ENCODE measurements around the gene S100A14. TPM values are rescaled to one million over a fixed set of nuclear protein-coding genes. Genes with fewer than 3 reads are reported as not detected.
"Not testable (repeated sequence)": the region's sequence is repeated elsewhere in the genome, so short reads cannot be mapped to it uniquely, and the experiment has no call there.

The S100A14 gene
- total RNA-seq, 1 donor from 2014 or later, result 40.9 TPM

DNA sequence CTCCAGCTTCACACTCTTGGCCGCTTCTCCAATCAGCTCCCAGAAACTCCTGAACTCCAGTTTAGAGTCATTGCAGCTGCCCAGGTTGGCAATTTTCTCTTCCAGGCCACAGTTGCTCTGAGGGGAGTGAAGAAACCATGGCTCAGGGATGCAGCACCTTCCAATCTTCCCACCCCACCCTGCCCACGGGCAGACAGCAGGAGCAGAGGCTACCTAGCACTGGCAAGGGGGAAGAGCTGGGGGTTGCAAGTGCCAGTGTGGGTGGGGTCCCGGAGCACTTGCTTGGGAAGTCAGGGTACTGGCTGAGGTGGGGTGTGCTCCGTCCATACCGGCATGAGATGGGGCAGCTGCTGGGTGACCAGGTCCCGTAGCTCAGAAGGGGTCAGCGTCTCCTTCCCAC lies 1.2 kb downstream of the S100A14 start:
- DNase-seq, result no peak

- no peak for DNase-seq
These were observed 1.8 kb downstream of the S100A14 start for GRCh38 chr1:153614189-153614900.

DNA sequence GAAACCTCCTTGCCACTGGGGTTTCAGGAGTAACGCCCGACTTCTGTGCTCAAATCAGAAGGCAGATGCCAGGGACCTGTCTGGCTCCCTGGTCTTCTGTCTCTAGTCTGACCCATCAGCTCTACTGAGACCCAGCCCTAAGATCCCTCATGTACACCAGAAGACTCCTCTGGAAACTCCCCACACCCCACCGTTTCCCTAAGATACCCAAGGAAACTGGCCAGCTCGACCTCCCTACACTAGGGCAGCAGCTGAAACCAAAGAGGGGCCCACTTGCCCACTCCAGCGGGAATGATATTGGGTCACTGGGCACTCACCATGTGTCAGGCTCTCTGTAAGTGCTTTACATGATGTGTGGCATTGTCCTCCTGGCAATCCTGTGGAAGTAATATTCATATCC lies 2.7 kb downstream of the S100A14 start:
- DNase-seq, result no peak

GRCh38 chr1:153612755-153613331 lies 3.3 kb downstream of the S100A14 start, which contains the start of gene S100A16:
S100A16 (minus strand) TSS chr1:153613137; CDS start chr1:153608151, 4,986 bp downstream.
- DNase-seq, result peak; percentile 79

DNA sequence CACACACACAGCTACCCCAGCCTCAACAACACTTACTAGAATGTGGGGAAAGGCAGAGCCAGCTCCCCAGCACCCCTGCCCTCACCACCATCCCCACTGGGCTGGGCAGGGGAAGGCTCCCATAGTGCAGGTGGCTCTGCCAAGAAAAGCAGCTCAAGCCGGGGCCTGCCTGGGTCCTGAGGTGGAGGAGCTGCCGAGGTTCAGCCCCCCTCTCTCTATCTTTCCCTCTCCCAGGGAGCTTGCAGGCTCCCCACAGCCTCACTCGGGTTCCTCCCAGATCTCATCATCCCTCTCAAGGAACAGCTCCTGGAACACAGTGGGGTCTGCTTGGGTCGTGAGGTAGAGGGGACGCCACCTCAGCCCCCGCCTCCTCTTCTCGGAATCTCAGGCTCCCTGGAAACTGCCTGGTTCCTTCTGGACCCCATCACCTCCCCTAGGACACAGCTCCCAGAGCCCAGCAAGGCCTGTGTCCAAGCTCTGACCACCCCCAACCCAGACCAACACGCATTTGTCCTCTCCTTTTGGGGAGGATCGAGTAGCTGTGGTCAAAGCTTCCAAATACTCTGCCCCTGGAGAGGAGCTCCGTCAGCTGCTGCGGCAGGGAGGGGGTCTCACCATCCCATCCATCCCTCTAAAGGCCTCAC lies 3.9 kb downstream of the S100A14 start:
- peak; percentile 52 for DNase-seq

GRCh38 chr1:153611356-153611755 lies 4.8 kb downstream of the S100A14 start:
- no peak for DNase-seq

- no peak for DNase-seq
These were observed 5.3 kb downstream of the S100A14 start for GRCh38 chr1:153610811-153611301.

DNA sequence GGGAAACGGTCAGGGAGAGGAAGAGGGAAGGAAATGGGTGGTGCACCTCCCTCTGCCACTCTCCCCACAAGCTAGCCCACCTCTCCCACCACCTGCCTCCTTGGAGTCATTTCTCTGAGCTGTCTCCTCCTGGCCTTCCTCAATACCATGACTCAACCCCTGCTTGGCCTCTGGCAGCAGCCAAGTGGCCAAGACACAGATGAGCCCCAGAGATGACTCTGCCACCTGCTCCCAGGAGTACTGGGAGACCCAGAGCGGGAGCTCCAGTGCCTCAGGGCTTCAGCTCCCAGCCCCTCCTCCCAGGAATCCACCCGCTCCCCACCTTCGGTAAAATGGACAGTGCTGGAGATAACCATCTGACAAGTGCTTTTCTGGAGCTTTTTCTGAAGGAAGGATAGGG lies 5.8 kb downstream of the S100A14 start:
- DNase-seq, result no peak

GRCh38 chr1:153609585-153609907 lies 6.6 kb downstream of the S100A14 start:
- DNase-seq, result no peak

GRCh38 chr1:153608742-153609584 lies 7.2 kb downstream of the S100A14 start:
- peak; percentile 41 for DNase-seq

- no peak for DNase-seq
These were observed 7.9 kb downstream of the S100A14 start for GRCh38 chr1:153608089-153608682.

DNA sequence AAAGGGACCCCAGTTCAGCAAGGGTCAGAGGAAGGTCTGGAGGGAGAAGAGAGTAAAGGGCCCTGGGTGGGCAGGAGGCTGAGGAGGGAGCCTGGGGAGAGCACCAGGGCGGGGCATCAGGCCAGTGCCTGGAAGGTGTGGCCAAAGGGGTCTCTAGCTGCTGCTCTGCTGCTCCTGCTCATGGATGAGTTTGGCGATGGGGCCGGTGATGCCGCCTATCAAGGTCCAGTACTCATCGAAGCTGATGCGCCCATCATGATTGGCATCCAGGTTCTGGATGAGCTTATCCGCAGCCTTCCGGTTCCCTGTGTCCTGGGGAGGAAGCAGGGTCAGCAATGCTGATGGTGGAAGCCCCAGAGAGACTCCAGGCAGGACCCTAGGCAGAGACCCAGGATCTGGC lies 8.7 kb downstream of the S100A14 start:
- no peak for DNase-seq

DNA sequence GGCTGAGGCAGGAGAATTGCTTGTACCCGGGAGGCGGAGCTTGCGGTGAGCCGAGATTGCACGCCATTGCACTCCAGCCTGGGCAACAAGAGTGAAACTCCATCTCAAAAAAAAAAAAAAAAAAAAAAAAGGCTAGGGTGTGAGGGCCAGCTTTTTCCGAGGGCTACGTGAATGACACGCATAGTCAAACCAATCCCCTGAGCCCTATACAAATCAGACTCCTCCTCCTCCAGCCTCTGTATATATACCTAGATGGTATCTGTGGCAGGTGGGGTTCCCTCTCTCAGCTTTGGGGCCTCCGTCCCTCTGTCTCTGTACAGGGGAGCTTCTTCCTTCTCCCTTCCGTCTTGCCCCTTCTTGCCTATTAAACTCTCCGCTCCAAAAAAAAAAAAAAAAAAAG lies 9.9 kb downstream of the S100A14 start:
- DNase-seq, result no peak

DNA sequence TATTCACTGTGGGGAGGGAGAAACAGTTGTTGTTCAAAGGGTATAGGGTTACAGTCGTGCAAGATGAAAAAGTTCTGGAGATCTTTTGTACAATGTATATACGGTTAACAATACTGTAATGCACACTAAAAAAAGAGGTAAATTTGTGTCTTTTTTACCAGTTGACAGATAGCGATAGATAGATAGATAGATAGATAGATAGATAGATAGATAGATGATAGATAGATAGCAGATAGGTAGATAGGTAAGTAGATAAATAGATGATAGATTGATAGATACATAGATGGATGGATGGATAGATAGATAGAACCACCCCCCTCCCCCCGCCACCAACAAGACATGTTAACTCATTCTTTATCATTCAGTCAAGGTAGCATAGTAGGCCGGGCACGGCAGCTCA lies 13.4 kb downstream of the S100A14 start:
- DNase-seq, result no peak

- no peak for DNase-seq
These were observed 16.3 kb downstream of the S100A14 start for GRCh38 chr1:153599847-153600246.

- peak; percentile 76 for DNase-seq
These were observed 17.6 kb downstream of the S100A14 start for GRCh38 chr1:153598309-153599172.

- DNase-seq, result no peak
These were observed 18.9 kb downstream of the S100A14 start for GRCh38 chr1:153597206-153597605.

DNA sequence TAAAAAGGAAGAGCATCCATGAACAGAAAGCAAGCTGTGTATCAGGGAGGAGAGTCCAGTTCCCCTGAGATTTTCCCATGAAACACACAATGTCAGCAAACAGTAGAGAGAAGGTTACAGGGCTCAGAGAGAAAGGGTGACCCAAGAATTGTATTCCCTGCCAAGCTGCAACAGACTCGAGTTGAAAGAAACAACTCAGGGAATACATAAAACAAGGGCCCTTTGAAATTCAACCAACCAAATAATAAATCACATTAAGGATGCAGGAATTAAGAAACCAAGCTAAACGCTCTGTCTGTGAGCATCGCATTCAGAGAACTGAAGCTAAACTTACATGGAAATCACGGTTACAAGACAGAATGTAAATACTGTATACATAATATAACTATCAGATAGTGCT lies 23.4 kb downstream of the S100A14 start:
- no peak for DNase-seq

GRCh38 chr1:153588482-153588881 lies 27.6 kb downstream of the S100A14 start:
- no peak for DNase-seq

DNA sequence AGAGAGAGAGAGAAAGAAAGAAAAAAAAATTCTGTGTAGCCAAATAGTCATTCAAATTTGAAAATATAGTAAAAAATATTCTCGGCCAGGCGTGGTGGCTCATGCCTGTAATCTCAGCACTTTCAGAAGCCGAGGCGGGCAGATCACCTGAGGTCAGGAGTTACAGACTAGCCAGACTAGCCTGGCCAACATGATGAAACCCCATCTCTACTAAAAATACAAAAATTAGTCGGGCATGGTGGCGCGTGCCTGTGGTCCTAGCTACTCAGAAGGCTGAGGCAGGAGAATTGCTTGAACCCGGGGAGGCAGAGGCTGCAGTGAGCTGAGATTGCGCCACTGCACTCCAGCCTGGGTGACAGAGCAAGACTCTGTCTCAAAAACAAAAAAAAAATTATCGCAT lies 28.1 kb downstream of the S100A14 start:
- DNase-seq, result not testable (repeated sequence)

DNA sequence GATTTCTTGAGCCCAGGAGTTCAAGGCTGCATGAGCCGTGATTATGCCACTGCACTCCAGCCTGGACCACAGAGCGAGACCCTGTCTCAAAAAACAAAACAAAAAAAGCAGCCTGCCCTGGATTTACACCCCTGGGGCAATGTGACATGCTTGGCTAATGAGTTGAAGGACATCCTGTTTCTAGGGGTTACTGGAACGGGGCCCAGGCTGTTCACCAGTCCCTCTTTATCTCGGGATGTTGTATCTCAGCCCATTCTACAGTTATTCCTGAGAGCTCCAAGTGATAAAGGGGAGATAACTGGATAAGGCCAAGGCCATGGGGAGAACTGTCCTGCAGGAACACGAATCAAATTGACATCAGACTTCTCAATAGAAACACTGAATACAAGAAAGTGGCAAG lies 28.8 kb downstream of the S100A14 start:
- DNase-seq, result no peak

Data from tongue (tissue), 2 donors.